ENCODE results near the gene ERBB4.
"Not testable (repeated sequence)": the region's sequence is repeated elsewhere in the genome, so short reads cannot be mapped to it uniquely, and the experiment has no call there.

Gene ERBB4

GRCh38 chr2:212124598-212124997 lies 414.0 kb downstream of the ERBB4 start:
- no peak for DNase-seq

GRCh38 chr2:212119591-212119990 lies 419.0 kb downstream of the ERBB4 start:
- DNase-seq, result no peak

DNA sequence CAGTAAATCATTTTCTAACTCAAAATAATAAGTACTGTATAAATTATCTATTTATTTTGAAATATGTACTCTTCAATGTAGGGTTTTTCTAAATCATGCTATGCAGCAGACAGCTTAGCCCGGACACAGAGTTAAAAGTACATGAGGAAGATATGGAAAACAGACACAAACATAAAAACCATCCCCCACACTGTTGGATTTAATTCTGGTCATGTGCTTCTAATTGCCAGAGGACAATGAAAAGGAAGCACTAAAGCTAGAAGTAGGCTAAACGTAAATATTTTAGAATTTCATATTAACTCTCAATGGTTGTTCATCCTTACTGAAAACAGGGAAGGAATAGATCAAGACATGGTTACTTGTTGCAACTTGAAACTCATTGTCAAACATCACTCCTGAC lies 420.7 kb downstream of the ERBB4 start:
- no peak for DNase-seq

- DNase-seq, result no peak
Observed at GRCh38 chr2:212114489-212114888, 424.1 kb downstream of the ERBB4 start.

DNA sequence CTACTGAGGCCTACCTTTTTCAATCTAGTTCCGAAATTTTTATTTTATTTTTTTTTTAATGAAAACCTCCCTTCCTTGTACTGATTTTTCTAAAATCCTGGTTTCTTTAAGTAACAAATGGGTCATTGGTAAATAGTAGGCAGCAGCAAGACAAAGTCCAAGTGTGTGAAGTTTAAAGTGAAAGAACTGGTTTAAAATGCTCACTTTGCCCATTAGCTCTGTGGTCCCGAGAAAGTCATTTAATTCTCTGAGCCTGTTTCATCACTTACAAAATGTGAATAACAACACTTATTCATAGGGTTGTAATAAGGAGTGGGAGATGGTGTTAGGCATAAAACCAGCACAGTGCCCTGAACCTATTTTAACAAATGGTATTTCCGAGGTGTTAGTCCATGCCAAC lies 426.2 kb downstream of the ERBB4 start:
- DNase-seq, result no peak

DNA sequence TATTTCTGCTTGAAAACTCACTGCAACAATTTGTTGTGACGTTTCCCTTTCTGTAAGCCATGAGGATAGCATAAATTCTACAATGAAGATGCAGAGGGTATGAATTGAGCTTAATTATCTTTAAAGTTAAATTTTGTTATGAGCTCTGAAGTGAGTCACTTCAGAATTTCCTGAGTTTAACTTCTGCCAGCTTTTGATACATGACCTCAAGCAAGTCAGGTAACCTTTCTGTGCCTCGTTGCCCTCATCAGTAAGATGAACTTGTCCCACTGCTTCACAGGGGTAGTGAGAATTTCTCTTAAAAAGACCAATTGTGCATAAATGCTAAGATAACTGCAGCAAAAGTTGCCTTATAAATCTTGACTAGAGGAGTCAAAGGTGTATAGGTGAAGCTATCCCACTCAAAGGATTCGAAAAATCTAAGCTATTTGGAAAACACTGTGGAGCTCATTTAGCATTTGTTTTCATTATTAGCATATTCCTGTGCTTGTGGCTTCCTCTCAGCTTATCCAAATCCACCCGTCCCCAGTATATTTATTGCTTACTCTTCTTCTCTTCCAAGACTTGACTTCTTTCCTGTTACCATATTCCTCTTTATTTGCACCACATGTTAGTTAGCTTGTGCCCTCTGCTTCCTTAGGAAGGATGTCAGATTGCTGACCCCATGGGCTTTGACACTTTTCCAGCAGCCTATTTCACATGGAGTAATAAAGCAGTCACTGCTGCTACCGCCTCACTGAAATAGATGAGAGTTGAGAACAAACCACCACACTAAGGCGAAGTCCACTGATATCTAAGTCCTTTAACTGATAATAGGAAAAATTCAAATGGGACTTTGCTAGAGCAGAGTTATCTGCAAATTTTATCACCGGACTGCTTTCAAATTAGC lies 428.6 kb downstream of the ERBB4 start:
- no peak for DNase-seq

DNA sequence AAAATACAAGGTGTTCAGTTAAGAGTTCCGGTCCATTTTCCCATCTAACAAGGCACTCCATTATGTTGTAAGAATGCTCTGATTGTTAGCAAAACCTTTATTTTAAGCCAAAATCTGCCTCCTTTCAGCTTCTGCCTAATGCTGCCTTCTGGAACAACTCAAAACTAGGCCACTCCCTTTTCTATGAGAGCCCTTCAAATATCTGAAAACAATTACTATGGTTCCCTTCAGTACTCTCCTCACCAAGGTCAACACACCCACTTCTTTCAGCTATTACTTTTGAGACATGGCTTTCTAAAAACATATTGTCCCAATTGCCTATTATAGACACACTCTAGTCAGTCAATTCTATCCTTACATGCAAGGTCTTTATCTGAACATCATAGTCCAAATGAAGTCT lies 429.4 kb downstream of the ERBB4 start:
- DNase-seq, result no peak

- DNase-seq, result no peak
Observed at GRCh38 chr2:212107989-212108388, 430.6 kb downstream of the ERBB4 start.

DNA sequence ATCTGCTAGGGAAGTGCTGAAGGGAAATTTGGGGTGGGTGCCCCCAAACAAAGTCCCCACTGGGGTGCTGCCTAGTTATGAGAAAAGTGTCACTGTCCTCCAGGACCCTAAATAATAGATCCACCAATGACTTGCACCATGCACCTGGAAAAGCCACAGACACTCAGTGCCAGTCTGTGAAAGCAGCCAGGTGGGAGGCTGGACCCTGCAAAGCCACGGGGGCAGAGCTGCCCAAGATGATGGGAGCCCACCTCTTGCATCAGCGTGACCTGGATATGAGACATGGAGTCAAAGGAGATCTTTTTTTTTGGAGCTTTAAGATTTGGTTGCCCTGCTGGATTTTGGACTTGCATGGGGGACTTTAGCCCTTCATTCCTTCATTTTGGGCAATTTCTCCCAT lies 431.6 kb downstream of the ERBB4 start:
- DNase-seq, result no peak

- not testable (repeated sequence) for DNase-seq
Observed at GRCh38 chr2:212106536-212106935, 432.1 kb downstream of the ERBB4 start.

DNA sequence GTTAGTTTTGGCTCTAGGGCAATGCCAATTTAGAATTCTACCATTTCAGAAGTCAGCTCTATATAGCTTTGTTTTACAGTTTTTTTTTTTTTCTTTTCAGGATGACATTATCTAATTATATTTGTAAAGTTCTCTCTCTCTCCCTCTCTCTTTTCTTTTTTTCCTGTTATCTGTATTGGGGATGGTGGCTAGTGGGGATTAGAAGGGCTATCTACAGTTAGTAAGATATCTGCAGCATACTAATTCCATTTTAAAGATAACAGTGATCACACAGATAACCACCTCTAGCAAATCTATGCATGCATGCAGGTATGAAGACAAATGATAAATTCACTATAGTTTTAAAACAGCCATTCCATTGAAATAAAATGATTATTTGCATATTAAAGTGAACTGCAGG lies 438.9 kb downstream of the ERBB4 start:
- DNase-seq, result no peak

GRCh38 chr2:212098966-212099365 lies 439.6 kb downstream of the ERBB4 start:
- no peak for DNase-seq

GRCh38 chr2:212097001-212097400 lies 441.6 kb downstream of the ERBB4 start:
- DNase-seq, result no peak

DNA sequence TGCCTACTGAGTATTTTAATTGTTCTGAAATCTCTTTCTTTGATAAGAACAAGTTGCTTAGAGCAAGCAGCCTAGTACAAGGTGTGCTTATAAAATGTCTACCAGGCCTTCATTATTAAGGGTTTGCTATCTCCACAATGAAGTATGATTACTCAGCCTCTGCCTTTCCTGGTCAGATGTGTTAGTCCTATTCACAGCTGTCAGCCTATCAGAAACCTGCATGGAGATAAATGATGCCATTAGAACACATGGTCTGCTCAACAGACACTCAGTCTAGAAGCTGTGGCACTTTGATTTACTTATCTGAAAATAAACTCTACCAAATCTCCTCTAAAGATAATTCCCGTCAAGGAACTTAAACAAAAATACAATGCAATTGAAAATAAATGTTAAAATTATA lies 448.7 kb downstream of the ERBB4 start:
- no peak for DNase-seq

GRCh38 chr2:212088353-212088752 lies 450.2 kb downstream of the ERBB4 start:
- no peak for DNase-seq

GRCh38 chr2:212083492-212083891 lies 455.1 kb downstream of the ERBB4 start:
- DNase-seq, result no peak

- no peak for DNase-seq
Observed at GRCh38 chr2:212078103-212078502, 460.5 kb downstream of the ERBB4 start.

DNA sequence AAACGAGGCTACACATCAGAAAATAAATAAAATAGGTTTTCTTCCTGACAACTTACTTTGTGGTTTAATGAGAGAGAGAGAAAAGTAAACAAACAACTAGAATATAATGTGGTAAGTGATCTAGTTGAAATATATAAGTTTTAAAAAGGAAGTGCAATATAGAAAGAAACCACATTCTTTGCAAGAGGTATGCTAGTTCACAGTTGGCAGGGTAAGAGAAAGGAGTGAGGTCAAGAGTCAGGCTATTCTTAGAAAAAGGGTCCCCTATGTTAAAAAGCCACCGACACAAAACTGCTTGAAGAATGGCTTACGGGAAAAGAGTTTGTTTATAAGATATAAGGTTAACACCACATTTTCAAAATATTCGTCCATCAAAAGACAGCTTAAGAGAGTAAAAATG lies 462.1 kb downstream of the ERBB4 start:
- no peak for DNase-seq

- no peak for DNase-seq
Observed at GRCh38 chr2:212073360-212073759, 465.2 kb downstream of the ERBB4 start.

DNA sequence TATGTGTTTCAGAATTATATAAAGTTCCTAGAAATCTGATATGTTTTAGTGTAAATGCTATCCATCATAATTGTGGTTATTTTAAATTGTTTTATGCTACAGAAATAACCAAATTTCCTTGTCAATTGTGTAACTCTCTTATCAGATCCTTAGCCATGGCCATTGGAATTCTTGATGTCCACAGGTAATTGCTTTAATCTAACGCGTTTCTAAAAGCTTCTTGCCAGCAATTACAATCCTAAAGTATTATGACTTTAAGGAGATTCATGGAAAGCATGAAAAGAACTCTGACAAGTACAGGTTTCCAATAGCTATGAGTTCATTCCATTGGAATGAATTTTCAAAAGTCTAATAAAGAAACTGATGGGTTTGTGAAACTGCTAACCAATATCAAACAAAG lies 472.1 kb downstream of the ERBB4 start:
- no peak for DNase-seq

DNA sequence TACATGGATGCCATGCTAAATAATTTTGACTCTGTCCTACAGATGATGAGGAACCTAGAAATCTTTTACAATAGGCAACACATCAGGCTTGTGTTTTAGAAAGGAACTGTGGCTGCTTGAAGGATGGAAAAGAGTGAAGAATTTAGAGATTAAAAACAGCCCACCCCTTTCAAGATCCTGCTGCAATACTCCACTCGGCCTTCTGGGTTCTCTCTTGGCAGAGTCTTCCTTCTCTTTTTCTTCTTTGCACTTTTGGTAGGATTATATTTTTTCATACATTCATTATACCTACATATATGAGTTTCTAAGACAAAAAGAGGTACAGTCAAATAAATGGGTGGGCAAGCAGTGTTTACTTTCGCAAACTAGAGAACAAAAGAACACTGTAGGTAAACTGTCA lies 474.3 kb downstream of the ERBB4 start:
- DNase-seq, result no peak

DNA sequence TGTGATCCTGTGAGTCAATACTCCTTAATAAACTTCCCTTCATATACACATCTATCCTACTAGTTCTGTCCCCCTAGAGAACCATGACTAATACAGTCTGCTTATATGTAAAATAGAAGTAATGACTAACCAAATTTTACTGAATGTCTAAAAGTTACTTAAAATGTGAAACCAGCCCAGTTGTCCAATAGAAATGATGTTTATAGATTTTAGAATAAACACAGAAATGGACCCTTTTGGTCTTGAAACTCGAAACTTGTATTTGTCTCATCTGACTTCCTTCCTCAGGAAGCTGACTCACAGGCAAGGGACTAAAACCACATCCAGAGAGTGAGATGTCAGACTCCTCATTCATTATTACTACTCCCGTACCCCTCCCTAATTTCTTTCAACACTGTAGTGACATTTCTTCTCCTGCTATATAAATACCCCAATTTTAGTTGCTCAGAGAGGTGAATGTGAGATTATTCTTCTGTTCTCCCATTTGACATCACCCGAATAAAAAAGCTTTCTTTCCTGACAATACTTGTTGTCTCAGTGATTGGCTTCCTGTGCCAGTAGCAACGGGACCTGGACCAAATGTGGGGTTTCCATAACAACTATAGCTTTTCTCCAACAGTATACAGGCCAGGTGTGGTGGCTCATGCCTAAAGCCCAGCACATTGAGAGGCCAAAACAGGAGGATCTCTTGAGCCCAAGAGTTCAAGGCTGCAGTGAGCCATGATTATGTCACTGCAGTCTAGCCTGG lies 486.0 kb downstream of the ERBB4 start:
- no peak for DNase-seq

- DNase-seq, result no peak
Observed at GRCh38 chr2:212050871-212051270, 487.7 kb downstream of the ERBB4 start.

DNA sequence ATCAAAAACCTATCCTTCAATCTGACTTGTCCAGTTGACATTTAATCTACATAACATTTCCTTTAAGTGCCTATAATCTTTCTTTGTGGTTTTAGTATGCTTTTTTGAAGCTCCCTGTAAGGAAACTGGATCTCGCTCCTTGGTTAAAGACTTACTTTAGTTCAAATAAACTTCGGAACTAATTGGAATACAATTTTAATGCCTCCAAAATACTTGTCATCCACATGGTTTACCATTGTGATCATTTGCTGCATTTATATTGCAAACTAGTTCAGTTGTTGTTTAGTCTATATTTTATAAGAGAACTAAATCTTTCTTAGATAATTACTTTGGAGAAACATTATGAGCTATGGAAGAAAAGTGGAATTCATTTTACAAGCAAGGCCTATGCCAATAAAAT lies 496.0 kb downstream of the ERBB4 start:
- no peak for DNase-seq

All from stimulated activated naive CD4-positive, alpha-beta T cell treated with Interleukin-2 at 50 U/mL for 16 hours (primary cell).